HG03108 (cell line): Measurements from ENCODE around the gene B3GALT6.

Source experiments
- ATAC-seq: cut with Tn5 transposase; IDR thresholded peaks from one replicate; pipeline ENCODE4 v1.9.1; 2021; ENCODE audit warnings: moderate library complexity; ENCODE audit not compliant: unreplicated experiment

Gene B3GALT6

DNA sequence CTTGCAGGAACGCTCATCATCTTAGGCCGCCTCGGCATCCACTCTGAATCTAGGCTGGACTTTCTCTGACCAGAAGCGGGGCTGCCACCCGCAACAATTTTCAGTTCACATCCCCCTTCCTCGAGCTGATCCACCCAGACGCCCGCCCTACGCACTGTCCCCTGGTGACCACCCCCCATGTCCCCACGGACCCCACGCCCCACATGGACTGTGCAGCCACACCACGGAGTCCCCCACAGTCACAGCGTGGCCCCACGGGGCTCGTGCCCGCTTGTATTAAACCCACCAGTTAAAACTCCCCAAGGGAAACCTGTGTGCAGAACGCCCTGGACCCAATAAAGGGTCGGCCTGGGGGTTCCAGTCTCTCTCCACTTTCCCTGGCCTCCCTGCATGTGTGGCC is 27.5 kb downstream of the B3GALT6 start:
- ATAC-seq: no peak

DNA sequence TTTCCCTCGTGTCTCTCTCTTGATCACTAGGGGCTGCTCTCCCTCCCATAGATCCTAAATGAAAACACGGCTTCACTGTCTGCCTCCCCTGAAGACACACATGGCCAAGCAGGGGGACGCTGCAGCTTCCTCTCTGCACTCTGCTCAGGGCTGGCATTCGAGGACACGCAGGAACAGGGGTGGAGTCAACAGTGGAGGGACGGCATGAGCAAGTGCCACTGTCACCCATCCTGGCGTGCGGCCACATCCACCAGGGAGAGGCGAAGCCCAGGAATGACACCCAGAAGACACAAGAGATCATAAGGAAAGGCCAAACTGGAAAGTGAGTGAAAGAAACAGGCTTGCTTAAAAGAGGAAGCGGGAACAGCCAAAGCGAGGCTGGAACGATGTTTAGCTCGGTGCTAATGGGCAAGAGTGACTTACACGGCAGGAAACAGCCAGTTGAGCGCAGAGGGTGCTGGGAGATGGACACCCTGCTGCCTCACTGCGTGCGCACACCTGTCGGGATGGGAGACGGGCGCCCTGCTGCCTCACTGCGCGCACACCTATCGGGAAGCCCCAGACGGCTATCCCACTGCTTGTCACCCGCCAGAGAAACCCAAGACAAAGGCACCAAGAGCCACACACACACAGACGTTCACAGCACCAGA is 28.0 kb downstream of the B3GALT6 start:
- ATAC-seq: no peak

DNA sequence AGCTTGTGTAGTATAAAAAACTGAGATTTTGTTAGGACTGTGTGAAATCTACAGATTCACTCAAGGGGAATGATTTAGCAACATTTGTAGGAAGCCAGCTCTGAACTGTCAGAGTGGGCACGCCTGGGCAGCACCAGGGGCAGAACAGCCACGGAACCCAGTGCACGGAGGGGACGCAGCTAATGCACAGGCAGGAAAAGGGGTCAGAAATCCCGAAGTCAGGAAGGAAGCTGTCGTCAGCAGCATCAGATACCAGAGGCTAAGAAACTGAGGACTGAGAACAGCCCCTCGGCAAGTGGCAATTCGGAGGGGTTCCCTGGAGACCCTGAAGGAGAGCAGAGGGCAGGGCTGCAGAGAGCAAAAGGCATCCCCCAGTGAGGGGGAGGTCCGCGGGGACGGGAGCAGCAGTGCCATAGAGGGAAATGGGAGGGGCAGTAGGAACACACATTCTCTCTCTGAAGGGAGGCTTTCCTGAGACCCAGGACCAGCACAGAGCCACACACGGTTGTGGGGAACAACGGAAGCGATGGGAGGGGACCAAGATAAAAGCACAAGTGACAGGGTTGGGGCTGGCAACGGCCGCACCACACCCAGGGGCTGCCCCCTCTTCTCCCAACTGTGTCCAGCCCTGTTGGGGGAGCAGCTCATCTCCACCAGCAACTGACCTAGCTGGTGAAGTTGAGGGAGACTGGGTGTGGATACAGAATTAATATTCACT is 29.0 kb downstream of the B3GALT6 start:
- ATAC-seq: no peak

DNA sequence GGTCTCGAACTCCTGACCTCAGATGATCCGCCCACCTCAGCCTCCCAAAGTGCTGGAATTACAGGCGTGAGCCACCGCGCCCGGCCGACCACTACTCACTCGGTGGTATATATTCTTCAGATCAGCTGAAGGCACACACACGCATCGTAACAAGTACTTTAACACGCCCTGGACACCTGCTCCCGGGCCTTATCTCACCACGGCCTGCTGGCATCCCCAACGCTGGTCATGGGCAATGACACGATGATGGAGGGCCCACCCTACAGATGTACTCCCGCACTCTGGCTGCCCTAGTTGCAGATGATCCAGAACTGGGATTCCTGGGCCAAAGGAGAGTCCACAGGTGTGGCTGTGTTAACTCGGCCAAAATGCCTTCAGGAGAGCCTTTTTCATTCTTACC is 30.0 kb downstream of the B3GALT6 start:
- ATAC-seq: no peak

DNA sequence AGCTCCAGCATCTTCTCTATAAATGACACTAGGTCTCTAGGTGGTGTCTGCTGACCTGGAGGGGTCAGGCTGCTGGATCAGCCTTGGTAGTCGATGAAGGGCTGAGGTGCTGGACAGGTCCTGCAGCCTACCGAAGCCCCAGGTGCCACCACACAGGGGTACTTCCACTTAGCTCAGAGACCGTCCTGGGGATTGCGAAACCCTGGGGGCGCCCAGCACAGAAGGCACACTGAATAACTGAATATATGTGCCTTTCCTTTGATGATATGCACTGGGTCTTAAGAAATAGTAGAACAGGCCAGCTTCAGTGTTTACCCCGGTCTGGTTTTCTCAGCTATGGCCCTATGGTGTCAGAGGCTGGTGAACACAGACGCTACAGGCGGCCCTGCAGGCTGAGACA is 30.7 kb downstream of the B3GALT6 start:
- no peak for ATAC-seq

DNA sequence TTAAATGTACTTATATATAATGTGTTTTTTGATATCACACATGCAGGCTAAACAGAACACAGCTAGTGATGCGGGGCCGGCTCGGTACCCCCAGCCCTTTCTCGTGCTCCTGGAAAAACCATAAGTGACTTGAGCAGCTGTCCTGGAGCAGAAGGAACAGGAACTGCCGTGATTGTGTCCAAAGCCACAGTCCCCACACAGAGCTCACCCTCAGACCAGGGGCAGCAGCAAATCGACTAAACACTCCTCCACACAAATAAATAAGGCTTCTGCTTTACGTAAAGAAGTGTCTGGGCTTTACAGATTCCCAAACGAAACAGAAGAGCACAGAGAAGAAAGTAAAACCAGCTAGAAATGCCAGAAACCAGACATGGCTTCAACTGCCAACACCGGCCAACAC is 32.0 kb downstream of the B3GALT6 start:
- no peak for ATAC-seq

DNA sequence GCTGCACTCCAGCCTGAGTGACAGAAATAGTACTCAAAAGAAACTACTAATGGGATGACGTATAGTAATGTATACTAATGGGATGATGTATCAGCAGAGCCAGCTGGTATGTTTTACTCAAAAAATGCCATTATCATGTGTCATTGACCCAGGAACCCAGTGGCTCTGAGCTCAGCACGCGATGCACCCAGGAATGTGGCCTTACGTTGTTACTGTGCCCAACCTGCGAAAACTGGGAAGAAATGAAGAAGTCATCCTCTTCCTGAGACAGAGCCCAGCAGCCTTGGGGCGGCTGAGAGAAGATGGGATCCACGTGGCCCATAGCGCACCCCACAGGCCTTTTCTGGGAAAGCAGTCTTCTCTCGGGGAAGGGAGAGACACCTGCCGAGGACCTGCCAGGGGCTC is 32.8 kb downstream of the B3GALT6 start:
- ATAC-seq: no peak

DNA sequence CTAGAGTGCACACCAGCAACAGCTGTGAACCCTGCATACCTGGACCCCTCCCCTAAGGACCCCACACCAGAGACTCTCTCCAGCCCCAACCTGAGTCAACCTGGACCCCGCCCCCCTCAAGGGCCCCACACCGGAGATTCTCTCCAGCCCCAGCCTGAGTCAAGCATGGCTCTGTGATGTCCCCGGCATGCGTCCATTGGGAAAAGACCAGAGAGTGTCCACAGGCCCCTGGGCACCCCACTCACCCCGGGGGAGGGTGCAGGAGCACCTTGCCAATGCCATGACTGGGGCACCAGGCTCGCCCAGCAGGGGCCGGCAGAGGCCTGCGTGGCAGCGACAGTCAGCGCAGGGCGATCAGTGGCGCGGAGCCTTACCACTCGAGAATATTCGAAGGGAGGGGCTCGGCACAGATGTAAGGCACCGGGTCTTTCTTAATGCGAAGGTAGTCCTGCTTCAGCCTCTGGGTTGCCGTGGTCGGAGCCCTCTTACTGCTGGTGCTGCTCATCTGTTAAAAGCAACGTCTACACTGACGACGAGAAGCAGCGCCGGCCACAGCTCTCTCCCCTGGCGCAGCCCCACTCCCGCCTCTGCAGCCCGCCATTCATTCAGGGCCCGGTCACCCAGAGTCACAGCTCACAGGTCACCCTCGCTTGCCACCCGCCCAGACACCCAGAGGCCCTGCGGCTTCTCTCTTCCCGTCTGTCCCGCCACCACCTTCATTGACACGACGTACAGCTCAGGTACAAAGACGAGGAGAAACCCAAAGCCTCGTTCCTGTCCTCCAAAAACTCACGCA is 35.6 kb downstream of the B3GALT6 start:
- no peak for ATAC-seq

DNA sequence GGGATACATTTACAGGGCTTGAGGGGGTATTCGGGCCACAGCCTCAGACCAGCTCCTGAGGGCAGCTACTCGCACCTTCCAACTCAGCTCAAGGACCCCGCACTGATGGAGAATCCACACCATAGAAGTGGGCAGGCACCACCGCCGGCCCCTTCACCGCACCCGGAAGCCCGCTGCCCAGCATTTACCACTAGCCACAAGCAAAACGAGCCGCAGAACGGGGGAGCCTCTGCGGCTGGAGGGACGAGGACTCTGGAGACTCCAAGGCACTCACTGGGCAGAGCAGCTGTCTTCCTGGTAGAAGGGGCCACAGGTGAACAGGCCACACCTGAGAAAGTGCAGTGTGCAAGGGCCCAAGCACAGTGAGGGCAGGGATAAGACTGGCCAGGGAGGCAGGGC is 36.2 kb downstream of the B3GALT6 start:
- no peak for ATAC-seq

DNA sequence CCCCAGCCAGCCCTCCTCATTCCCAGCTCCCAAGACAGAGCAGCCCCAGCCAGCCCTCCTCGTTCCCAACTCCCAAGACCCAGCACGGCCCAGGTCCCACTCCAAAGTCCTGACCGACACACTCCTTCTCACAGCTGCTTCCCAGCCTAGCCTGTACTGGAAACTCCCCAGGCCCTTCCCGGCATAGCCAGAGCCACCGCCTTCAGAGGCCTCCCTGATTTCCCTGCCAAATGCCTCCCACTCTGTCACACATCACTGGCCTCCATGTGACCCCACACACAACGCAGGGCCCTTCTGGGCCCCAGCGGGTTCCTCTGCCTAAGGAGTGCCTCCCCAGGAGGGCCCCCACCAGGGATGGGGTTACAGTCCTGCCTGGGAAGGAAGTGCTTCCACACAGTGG is 38.8 kb downstream of the B3GALT6 start:
- ATAC-seq: no peak

DNA sequence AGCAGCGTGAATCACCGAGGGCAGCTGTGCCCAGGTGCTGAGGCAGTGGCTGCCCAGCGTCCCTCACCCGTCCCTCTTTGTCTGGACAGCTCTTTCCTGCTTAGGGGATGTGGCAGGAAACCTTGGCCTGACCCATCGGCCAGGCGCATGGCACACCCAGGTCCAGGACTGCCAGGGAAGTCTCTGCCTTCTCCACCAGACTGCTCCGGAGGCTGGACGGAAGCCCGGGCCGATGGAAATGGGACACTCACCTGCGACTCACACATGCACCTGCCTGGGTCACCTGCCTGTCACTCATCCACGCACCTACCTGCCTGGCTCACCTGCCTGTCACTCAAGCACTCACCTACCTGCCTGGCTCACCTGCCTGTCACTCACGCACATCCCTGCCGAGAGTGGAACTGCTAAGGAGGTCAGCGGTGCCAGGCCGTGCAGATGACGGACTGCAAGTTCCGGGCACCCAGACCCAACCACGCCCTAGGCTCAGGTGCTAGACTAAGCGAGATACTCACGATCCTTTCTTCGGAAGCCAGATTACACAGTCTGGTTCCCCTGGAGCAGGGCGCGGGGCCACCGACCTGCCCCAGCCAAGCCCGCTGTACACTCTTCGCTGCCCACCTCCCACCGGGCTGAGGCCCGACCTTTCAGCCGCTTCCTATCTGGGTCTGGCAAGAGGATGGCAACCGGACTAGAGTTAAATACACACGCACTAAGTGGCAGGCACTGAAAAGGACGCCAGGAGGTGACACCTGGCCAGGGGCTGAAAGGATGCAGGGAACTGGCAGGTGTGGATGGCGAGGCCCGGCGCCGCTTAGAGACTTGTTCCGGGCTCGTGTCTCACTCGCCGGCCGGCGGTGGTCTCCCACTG is 40.5 kb downstream of the B3GALT6 start:
- ATAC-seq: no peak

DNA sequence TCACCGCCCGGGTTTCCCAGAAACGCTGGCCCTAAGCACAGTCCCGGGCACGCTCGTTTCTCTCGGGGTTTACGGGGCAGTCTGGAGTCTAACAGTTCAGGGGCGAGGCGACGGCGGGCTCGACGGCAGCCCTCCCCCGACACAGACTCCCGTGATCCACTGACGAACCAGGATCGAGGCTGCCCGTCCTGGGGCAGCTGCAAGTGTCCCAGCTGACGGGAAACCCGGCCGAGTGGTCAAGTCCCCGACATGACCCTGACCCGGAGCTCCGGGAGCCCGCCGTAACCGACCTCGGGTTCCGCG is 41.1 kb downstream of the B3GALT6 start:
- peak; percentile 13 for ATAC-seq

DNA sequence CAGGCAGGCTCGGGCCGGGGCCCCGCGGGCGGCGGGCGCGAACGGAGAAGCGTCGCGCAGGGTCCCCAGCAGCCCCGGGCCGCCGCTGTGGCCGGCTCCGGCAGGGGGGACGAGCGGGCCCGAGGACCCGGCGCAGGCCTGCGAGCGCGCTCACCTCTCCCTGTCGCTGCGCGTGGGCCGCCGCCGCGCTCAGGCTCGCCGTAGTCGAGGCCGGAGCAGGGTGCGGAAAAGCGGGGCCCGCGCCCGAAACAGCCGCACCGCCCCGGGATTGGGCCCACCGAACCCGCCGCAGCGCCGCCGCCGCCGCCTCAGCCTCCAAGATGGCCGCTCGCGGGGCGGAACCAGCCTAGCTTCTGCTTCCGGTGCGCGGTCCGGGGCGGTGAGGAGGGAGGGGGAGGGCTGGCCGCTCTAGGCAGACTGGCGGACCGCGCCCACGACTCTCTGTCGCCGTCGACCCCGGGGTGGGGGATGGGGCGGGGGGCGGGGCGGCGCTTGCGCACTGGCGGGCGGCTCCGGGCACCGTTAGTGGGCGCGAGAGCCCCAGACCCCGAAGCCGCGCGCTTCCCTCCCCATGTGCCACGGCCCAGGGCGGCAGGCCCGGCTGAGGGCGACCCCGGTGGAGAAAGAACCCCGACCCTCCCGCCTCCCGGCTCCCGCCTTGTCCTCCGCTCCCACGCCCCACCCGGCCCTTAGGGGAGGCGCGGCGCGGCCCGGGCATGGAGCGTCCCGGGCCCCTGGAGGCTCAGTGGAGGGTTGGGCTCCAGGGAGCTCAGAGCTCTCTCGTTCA is 41.7 kb downstream of the B3GALT6 start, which contains the start of gene UBE2J2:
Gene UBE2J2 (minus strand): TSS at position 343 of the 787 bp plus-strand sequence. CDS start 5,862 bp downstream, outside the sequence.
- peak; percentile 75 for ATAC-seq

DNA sequence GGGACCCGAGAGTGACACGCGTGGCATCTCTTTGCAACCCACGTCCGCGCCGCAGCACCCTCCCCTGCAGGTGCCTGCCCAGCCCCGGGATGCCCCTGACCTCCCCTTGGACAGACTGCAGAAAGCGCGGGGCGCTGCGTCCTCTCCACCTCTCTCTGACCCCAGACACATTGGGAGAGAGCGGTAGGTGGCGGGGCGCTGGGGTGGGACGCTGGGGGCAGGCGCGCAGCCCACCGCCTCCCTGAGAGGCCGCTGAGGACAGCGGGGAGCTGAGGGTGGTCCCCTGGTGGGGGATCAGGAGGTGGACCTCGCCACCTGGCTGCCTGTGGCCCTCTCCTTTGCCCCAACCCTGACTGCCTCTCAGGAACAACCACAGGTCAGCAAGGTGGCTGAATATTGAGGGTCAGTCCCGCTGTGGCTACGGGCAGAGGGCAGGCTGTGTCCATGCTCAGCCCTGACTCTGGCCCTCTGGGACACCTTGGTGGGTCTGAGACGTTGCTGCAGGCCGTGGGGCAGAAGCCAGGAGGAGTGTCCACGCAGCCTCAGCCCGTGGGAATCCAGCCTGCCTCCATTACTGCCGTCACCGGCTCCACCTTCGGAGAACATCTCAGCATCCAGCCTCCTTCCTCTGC is 42.4 kb downstream of the B3GALT6 start:
- peak; percentile 10 for ATAC-seq

DNA sequence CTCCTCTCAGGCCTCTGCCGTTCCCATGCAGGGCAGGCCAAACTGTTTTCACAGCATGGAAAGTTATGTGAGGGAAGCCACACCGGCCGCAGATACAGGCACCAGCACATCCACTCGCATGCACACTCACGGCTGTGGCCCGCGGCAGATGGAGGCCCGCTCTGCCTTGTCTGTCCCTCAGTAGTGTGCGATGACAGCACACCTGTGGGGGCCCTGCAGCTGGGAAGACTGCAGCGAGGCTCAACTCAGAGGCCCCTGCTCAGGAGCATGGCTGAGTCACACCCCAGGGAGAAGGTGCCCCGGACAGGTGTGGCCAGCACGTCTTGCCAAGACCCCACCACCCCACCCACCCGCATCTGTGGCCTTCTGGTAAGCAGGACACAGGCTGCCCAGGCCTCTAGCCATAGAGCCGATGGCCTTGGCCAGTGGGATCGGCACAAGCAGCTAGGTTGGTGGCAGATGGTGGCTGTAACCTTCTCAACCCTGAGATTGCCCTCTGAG is 42.9 kb downstream of the B3GALT6 start:
- no peak for ATAC-seq

DNA sequence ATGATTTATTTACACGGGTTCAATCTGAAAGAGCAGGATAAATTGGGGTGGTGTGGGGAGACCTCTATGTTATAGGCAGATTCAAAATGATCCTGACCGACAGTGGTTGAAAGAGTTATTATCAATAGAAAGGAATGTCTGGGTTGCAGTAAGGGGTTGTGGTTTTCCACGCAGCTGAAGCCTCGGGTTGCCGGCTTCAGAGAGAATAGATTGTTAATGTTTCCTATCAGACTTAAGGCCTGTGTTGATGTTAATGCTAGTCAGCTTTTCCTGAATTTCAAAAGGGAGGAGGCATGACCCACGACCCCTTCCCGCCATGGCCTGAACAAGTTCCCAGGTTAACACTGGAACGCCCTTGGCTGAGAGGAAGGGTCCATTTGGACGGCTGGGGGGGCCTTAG is 43.8 kb downstream of the B3GALT6 start:
- no peak for ATAC-seq

DNA sequence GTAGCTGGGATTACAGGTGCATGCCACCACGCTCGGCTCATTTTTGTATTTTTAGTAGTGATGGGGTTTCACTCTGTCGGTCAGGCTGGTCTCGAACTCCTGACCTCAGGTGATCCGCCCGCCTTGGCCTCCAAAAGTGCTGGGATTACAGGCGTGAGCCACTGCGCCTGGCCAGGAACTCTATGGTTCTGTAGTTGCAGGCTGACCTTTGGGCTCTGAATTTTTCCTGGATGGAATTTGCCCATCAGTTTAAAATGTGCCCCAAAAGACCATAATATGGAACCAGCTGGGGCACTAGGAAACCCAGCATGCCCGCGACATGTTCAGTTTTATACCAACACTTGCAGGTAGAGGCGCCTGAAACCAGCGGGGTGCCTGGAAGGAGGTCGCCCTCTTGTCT is 46.6 kb downstream of the B3GALT6 start:
- ATAC-seq: no peak

DNA sequence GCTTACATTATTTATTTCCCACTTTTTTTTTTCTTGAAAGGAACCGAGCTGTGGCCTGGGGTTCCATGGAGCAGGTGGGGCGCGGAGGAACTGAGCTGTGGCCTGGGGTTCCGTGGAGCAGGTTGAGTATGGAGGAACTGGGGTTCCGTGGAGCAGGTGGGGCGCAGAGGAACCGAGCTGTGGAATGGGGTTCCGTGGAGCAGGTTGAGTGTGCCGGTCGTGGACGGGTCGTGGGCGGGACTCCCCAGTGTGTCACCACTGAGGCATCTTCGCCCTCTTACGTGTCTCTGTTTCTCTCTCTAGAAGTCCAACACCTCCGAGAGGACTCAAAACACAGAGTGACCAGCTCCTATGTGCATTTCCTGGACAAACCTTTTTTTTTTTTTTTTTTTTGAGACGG is 47.0 kb downstream of the B3GALT6 start:
- no peak for ATAC-seq

DNA sequence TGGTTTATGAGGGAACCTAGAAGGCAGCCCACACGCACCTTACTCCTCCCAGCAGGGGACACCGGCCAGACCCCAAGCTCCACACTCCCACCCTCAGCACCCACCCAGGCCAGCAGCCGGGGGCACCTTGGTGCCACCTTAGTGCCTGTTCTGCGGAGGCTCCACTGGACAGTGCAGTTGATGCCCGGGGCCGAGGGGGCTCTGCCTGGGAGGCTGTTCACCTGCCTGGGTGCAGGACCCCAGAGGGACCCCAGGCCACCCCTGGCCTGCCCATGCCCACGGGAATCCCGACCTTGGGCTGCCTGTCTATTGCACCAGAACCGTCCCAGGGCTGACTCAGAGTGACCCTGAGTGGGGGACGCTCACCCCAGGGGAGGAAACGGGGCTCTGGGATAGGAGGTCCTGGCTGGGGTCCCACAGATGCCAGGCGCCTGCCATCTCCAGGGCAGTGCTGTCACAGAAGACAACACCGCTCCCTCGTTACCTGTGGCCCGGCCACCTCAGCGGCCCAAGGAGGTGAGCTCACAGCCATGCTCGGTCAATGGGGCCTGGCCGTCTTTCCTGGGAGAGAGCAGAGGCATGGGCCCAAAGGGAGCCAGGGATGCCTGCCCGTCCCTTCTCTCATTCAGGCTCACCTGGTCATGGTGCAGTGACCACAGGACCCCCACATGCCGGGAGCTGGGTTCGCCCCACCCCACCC is 48.9 kb downstream of the B3GALT6 start:
- no peak for ATAC-seq
